ENCODE data around the gene RAB24. TPM values are rescaled to one million over a fixed set of nuclear protein-coding genes. Genes with fewer than 3 reads are reported as not detected.

RAB24 gene
- total RNA-seq, 1 donor from 2014 or later, result 16.1 TPM

- DNase-seq, result no peak
Observed at GRCh38 chr5:177332896-177333260, 29.4 kb upstream of the RAB24 start.

GRCh38 chr5:177332031-177332895 is 28.7 kb upstream of the RAB24 start:
- DNase-seq, result no peak

- DNase-seq, result no peak
Observed at GRCh38 chr5:177330991-177331842, 27.7 kb upstream of the RAB24 start.

- DNase-seq, result no peak
Observed at GRCh38 chr5:177329883-177330282, 26.4 kb upstream of the RAB24 start.

GRCh38 chr5:177328545-177329231 is 25.2 kb upstream of the RAB24 start:
- no peak for DNase-seq

- no peak for DNase-seq
Observed at GRCh38 chr5:177327539-177328522, 24.3 kb upstream of the RAB24 start.

GRCh38 chr5:177325868-177326381 is 22.4 kb upstream of the RAB24 start:
- no peak for DNase-seq

- no peak for DNase-seq
Observed at GRCh38 chr5:177320879-177321278, 17.4 kb upstream of the RAB24 start.

- DNase-seq, result no peak
Observed at GRCh38 chr5:177319913-177320588, 16.5 kb upstream of the RAB24 start.

- peak; percentile 53 for DNase-seq
Observed at GRCh38 chr5:177317959-177318377, 14.4 kb upstream of the RAB24 start.

- no peak for DNase-seq
Observed at GRCh38 chr5:177316005-177316404, 12.5 kb upstream of the RAB24 start.

- no peak for DNase-seq
Observed at GRCh38 chr5:177315411-177315810, 11.9 kb upstream of the RAB24 start.

GRCh38 chr5:177314376-177315342 is 11.1 kb upstream of the RAB24 start:
- no peak for DNase-seq

GRCh38 chr5:177313561-177314259 is 10.2 kb upstream of the RAB24 start:
- DNase-seq, result no peak

- no peak for DNase-seq
Observed at GRCh38 chr5:177312649-177313181, 9.2 kb upstream of the RAB24 start.

- peak; percentile 88 for DNase-seq
Observed at GRCh38 chr5:177311723-177312648, 8.5 kb upstream of the RAB24 start, which contains the start of gene MXD3. TSS of gene MXD3 (minus strand) at chr5:177311898. CDS start at chr5:177311830, 68 bp downstream.

- DNase-seq, result no peak
Observed at GRCh38 chr5:177311392-177311722, 7.8 kb upstream of the RAB24 start.
